ENCODE data around the gene TBX22.
"Not testable (repeated sequence)": the region's sequence is repeated elsewhere in the genome, so short reads cannot be mapped to it uniquely, and the experiment has no call there.

TBX22 gene, protein sequence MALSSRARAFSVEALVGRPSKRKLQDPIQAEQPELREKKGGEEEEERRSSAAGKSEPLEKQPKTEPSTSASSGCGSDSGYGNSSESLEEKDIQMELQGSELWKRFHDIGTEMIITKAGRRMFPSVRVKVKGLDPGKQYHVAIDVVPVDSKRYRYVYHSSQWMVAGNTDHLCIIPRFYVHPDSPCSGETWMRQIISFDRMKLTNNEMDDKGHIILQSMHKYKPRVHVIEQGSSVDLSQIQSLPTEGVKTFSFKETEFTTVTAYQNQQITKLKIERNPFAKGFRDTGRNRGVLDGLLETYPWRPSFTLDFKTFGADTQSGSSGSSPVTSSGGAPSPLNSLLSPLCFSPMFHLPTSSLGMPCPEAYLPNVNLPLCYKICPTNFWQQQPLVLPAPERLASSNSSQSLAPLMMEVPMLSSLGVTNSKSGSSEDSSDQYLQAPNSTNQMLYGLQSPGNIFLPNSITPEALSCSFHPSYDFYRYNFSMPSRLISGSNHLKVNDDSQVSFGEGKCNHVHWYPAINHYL

DNA sequence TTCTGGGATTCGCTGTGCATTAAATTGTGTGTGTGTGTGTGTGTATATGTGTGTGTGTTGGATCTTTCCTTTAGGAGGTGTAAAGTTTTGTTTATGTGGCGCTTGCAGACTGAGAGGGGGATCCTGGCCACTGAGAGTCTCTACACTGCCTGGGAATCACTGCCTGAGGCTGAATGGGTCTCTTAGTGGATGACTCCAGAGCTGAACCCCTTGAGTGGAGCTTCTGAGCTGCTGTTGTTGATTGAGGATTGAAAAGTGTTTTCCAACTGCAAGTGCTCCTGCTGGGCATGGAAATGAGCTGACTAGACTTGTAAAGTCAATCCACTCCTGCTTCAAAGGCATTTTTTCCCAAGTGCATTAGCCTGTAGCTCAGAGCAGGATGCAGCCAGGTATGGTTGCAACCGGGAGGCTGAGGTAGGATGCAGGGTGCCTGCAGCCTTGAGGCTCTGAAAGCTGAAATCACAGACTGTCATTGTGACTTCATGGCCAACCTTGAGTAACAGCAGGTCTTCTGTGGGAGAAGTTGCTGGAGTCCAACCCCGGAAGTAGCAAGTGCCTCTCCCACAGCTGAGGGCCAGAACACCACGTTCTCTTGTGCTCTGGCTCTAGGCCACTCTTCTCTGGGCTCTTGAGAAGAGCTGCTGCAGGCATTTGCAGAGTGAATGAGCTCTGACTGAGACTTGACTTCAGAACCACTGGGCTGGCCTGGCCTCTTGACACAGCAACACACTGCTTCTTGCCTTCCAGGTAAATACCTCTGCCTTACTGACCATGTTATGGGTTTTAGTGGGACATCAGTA lies at the start of gene TBX22:
Gene TBX22, plus strand, starts transcription at position 613 of the 800 bp plus-strand sequence. CDS start 7,517 bp downstream, outside the sequence.
- no peak for DNase-seq (ENCODE audit: extremely low read depth in 1 of 2, low read depth in 1 of 2)

DNA sequence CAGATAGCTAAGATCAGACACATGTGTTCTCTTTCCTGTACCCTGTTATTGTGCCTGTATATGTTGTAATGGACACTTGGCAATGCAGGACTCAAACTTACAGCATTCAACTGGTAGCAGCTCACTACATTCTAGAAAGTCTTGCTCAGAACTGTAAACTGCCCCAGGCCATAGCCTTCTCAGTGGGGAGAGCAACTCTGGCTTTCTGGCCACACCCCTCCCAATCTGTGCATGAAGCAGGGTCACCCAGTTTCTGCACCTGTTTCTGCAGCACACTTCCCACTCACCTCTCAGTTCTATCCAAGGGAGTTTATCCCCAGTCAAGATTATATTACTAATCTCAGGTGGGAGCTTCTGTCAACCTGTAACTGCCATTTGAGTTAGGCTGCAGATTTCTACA lies 38.9 kb upstream of the TBX22 start:
- DNase-seq (ENCODE audit: extremely low read depth in 1 of 2, low read depth in 1 of 2), result no peak

DNA sequence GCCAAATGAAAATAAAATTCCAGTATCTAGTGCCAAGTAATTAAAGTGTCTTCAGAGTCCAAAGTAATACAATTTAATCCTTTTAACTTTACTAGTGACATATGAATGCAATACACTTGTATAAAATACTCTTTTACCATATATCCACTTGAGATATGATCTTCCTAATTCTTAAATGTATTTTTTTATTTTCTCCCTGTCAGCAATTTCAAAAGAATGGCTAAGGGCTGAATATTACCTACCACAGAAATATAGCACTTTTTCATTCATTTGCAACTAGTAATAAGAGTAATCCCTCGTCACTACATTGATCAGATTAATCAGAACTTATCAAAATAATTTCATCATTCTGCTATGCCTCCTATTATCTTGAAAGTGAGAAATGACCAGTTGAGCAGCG lies 10.1 kb upstream of the TBX22 start:
- no peak for DNase-seq (ENCODE audit: extremely low read depth in 1 of 2, low read depth in 1 of 2)

DNA sequence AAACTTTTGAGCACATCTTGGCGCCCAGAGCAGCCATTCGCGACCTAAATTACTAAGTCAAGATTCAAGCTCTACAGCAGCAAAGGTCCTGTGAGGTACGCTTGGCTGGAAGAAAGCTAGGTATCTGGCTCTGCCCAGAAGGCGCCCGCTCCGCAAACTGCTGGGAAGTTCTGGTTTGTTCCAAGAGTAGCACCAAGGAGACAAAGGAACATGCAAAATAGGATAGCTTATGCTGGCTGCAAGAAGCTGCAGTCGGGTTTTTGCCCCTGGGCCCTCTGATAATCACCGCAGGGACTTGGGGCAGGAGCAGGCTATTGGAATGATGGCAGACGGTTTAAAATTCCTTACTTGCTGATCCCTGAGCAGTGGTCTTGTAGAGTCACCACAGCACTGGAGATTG lies 3.0 kb upstream of the TBX22 start:
- DNase-seq (ENCODE audit: extremely low read depth in 1 of 2, low read depth in 1 of 2), result no peak

DNA sequence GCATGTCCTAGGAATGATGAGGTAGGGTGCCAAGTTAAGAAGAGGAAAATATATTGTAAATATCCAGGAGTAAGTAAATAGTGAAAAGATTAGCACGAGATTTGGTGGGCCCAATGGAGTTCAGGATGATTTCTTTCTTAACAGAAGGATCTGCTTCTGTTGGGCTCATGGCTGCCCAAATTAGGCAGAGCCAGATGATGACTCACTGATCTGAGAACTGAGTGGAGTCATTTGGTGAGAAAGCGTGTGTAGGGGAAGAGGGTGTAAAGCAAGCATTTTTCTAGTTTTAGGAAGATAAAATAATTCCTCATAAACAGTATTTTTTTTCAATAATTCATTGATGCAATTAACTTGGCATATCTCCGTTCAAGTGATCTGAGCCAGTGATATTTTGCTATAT lies 1.6 kb downstream of the TBX22 start:
- DNase-seq (ENCODE audit: extremely low read depth in 1 of 2, low read depth in 1 of 2), result no peak

DNA sequence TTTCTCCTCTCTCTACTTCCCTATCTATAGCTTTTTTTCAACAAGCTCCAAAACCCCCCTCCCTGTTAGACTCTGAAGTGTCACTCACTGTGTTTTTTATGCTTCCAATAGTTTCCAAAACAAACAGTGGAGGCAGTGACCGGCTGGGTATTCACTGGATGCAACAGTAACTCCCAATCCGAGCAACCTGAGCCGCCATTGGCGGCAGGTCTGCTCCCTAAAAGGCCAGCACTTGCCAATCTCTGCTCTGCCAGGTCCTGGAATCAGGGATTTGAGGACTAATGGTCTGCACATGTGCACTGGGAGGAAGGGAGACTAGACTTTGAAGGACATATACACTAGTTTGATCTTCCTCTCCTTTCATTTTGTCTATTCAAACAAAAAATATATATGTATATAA lies 7.1 kb downstream of the TBX22 start:
- no peak for DNase-seq (ENCODE audit: extremely low read depth in 1 of 2, low read depth in 1 of 2)

DNA sequence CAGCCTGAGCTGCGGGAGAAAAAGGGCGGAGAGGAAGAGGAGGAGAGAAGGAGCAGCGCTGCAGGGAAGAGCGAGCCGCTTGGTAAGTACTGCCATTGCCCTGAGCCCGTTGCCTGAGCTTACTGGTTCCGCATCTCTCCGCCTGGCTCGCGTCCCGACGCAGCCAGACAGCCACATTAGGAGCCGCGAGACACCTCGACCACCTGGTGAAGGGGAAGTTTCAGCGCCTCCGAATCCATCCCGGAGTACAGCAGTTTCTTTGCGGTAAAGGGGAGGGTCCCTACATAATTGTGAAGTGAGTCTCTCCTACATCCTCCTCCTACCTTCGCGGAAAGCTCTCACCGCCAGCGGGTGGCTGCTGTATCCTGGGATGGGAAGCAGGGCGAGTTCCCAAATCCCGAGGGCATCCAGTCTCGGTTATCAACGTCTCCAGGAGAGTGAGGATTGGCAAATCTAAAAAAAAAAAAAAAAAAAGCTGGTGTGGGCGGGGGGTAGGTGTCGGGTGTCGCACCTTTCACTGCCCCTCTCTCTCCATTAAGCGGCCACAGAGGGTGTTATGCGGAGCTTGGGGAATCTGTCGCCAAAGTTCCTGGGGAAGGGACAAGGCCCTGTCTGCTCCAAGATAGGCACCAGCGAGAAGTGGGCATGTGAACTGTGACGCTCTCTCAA lies 7.9 kb downstream of the TBX22 start:
- no peak for DNase-seq (ENCODE audit: extremely low read depth in 1 of 2, low read depth in 1 of 2)

DNA sequence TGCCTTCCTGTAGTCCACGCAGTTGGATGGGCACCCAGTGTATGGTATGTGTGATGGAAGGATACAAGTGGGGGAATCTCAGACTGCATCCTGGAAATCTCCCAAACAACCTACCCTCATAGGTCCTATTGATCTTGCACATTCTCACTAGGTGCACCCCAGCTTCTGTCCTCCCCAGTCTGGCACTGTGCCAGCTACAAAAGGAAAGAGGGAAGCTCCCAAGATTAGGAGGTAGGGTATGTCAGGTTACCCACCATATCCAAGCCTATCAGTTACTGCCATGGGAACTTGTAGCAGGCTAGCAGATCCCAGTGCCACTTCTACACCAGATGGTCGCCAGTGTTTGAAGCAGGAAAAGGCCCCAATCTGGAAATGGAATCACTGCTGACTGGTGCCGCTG lies 11.6 kb downstream of the TBX22 start:
- DNase-seq (ENCODE audit: extremely low read depth in 1 of 2, low read depth in 1 of 2), result no peak

DNA sequence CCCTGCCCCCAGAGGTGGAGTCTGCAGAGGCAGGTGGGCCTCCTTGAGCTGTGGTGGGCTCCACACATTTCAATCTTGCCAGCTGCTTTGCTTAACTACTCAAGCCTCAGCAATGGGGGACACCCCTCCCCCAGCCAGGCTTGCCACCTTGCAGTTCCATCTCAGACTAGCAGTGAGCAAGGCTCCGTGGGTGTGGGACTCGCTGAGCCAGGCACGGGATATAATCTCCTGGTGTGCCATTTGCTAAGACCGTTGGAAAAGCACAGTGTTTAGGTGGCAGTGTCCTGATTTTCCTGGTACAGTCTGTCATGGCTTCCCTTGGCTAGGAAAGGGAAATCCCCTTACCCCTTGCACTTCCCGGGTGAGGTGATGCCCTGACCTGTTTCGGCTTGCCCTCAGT lies 51.6 kb downstream of the TBX22 start:
- not testable (repeated sequence) for DNase-seq (ENCODE audit: extremely low read depth in 1 of 2, low read depth in 1 of 2)

DNA sequence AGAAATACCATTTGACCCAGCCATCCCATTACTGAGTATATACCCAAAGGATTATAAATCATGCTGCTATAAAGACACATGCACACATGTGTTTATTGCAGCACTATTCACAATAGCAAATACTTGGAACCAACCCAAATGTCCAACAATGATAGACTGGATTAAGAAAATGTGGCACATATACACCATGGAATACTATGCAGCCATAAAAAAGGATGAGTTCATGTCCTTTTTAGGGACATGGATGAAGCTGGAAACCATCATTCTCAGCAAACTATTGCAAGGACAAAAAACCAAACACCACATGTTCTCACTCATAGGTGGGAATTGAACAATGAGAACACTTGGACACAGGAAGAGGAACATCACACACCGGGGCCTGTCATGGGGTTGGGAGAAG lies 61.1 kb downstream of the TBX22 start:
- not testable (repeated sequence) for DNase-seq (ENCODE audit: extremely low read depth in 1 of 2, low read depth in 1 of 2)
